Right renal cortex interstitium (tissue), 3 donors: ENCODE measurements around the gene FAM118A. TPM values are rescaled to one million over a fixed set of nuclear protein-coding genes. Genes with fewer than 3 reads are reported as not detected.
"Not testable (repeated sequence)": the region's sequence is repeated elsewhere in the genome, so short reads cannot be mapped to it uniquely, and the experiment has no call there.

ENCODE experiments used
- DNase-seq, 3 donors: peaks; one replicate each; pipeline ENCODE4 v3.0.0-alpha.2; 2013; ENCODE audit warnings: low read depth in 3 of 3, low spot score in 2 of 3
- polyA plus RNA-seq, 3 donors: library from polyadenylated mRNA; unstranded; fragments of 120-200 nt; gene quantifications; one replicate each; pipeline ENCODE4 v1.2.1, GENCODE V29; 2013; ENCODE audit not compliant: insufficient read length in 3 of 3

FAM118A gene
- polyA plus RNA-seq, 3 donors: 16.8 to 21.5 (median 19.7) TPM

DNA sequence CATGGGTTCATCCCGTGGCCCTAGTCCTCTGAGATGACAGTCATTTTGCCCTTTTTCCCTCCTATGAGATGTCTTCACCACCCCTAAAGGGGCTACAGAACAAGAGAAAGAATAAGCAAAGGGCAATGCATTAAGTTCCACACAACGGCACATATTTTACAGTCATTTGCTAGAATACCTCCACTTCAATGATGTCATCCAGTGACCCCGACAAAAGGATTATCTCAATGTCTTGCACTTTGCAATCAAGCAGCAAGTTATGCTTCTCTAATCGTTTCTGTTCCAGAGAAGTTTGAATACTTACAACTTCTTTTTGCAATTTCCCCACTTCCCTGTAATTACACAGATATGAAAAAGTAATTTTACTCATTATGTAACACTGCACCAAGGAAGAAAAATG is 49.9 kb downstream of the FAM118A start:
- no peak for DNase-seq

GRCh38 chr22:45366713-45367112 is 57.0 kb downstream of the FAM118A start:
- no peak for DNase-seq

DNA sequence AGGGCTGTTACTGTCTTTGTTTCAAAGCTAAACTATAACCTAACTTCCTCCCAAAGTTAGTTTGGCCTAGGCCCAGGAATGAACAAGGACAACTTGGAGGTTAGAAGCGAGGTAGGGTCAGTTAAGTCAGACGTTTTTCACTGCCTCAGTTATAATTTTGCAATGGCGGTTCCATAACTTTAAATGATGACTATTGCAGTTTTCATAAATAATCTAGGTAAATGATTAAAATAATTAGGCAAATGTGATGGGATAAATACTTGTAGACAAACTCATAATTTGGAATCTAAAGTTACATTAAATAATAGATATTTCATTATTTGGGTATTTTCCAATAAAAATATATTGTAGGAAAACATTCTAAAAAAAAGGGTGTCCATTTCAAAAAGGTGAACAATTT is 63.9 kb downstream of the FAM118A start:
- not testable (repeated sequence) for DNase-seq

- no peak for DNase-seq
Observed at GRCh38 chr22:45376009-45376408, 66.3 kb downstream of the FAM118A start.

DNA sequence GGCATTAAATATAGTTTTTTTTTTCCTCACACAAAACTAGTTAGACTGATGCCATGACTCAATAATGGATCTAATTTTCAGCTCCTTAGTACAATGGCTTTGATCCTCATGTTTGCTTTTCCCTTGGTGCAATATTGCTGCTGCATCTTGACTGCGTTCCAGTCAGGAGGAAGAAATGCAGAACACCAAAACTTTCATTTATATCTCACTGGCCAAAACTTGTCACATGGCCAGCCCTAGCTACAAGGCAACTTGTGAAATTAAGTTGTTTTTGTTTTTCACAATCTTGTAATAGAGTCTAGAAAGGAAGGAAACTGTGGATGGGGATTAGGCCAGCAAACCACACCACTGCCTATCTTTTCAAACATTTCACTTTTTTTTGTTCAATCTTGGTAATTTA is 67.0 kb downstream of the FAM118A start:
- DNase-seq: no peak

- no peak for DNase-seq
Observed at GRCh38 chr22:45381348-45381747, 71.6 kb downstream of the FAM118A start.

- no peak for DNase-seq
Observed at GRCh38 chr22:45389546-45389945, 79.8 kb downstream of the FAM118A start.

Other genes with a start within 250 kb of the FAM118A start
- gene NUP50, start 146.0 kb upstream of the FAM118A start, polyA plus RNA-seq: 10 to 100 TPM; 49.4 to 55.1 (median 51.4) TPM
- gene KIAA0930, start 69.0 kb upstream of the FAM118A start, polyA plus RNA-seq: 10 to 100 TPM; 16.8 to 17.8 (median 16.8) TPM
- 1 to 10 TPM in 2 of 3 donors, under 1 TPM in 1; 0.15 to 1.8 (median 1.3) TPM for gene UPK3A, start 25.0 kb upstream of the FAM118A start, polyA plus RNA-seq
- gene SMC1B, start 103.7 kb downstream of the FAM118A start, polyA plus RNA-seq: under 1 TPM; 0.11 to 0.42 (median 0.25) TPM
- gene RIBC2, start 103.8 kb downstream of the FAM118A start, polyA plus RNA-seq: 1 to 10 TPM; 6.2 to 9.2 (median 6.3) TPM
- gene FBLN1, start 192.9 kb downstream of the FAM118A start, polyA plus RNA-seq: 100 to 1,000 TPM in 1 of 3 donors, 10 to 100 TPM in 2; 79.1 to 105 (median 97.9) TPM